PFSK-1 (cell line): ENCODE data around the gene NAALADL2.

Experiments used
- FOXP2 ChIP-seq: optimal IDR thresholded peaks from 2 replicates; pipeline ENCODE3; 2011; ENCODE audit warnings: borderline replicate concordance, control low read depth, inconsistent platforms; ENCODE audit not compliant: insufficient read depth; ENCODE audit errors: extremely low read length, extremely low read depth
- POLR2AphosphoS5 ChIP-seq: IDR thresholded peaks from 2 replicates; pipeline ENCODE4 v1.6.1; 2012; ENCODE audit warnings: low read depth, mild to moderate bottlenecking, control low read depth, low read length, moderate library complexity
- SIN3A ChIP-seq: IDR thresholded peaks from 2 replicates; pipeline ENCODE4 v1.6.1; 2012; ENCODE audit warnings: mild to moderate bottlenecking, low read length, moderate library complexity, borderline replicate concordance; ENCODE audit not compliant: insufficient read depth
- TAF1 ChIP-seq: IDR thresholded peaks from 2 replicates; pipeline ENCODE4 v1.6.1; 2012; ENCODE audit warnings: low read length, control low read depth, borderline replicate concordance; ENCODE audit not compliant: insufficient read depth
- TF ChIP-seq, protein P1 (sequence below), 2 experiments: IDR thresholded peaks; 2 replicates each; pipeline versions ENCODE4 v1.6.1 to v1.8.0; 2011 to 2012; ENCODE audit warnings: low read depth in 2 of 2, low read length in 2 of 2, control low read depth in 1 of 2, inconsistent platforms in 1 of 2, mild to moderate bottlenecking in 1 of 2, moderate library complexity in 1 of 2; ENCODE audit not compliant: insufficient read depth in 1 of 2

NAALADL2 gene

DNA sequence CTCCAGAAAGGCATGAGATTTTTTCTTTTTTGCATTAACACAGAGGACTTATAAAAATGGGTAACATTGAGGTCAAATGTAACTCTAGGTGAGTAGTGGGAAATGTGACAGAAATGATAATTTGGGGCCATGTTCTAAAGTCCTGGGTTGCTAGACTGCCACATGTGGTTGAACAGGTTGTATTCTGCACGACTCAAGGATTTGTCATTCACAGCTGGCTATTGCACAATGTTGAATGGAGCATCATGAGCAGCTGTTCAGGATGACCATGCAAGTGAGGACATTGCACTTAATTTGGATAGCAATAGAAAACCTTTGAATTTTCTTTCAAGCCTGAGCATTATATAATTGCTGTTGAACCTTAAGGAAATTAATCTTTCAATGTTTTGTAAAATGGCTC, 396.6 kb downstream of the NAALADL2 start:
- TF ChIP-seq POLR2AphosphoS5 (no peak), TAF1 (no peak), SIN3A (no peak), FOXP2 (no peak)
- TF ChIP-seq, protein P1, sequence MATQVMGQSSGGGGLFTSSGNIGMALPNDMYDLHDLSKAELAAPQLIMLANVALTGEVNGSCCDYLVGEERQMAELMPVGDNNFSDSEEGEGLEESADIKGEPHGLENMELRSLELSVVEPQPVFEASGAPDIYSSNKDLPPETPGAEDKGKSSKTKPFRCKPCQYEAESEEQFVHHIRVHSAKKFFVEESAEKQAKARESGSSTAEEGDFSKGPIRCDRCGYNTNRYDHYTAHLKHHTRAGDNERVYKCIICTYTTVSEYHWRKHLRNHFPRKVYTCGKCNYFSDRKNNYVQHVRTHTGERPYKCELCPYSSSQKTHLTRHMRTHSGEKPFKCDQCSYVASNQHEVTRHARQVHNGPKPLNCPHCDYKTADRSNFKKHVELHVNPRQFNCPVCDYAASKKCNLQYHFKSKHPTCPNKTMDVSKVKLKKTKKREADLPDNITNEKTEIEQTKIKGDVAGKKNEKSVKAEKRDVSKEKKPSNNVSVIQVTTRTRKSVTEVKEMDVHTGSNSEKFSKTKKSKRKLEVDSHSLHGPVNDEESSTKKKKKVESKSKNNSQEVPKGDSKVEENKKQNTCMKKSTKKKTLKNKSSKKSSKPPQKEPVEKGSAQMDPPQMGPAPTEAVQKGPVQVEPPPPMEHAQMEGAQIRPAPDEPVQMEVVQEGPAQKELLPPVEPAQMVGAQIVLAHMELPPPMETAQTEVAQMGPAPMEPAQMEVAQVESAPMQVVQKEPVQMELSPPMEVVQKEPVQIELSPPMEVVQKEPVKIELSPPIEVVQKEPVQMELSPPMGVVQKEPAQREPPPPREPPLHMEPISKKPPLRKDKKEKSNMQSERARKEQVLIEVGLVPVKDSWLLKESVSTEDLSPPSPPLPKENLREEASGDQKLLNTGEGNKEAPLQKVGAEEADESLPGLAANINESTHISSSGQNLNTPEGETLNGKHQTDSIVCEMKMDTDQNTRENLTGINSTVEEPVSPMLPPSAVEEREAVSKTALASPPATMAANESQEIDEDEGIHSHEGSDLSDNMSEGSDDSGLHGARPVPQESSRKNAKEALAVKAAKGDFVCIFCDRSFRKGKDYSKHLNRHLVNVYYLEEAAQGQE (IDR thresholded peaks at IDR 0.05; ENCODE audit: insufficient read depth in 1 of 2, low read depth in 2 of 2, low read length in 2 of 2), result no peak

GRCh38 chr3:175257123-175257522, 398.0 kb downstream of the NAALADL2 start:
- TF ChIP-seq TAF1 (no peak), POLR2AphosphoS5 (no peak), FOXP2 (no peak), SIN3A (no peak)
- TF ChIP-seq, protein P1 (IDR thresholded peaks at IDR 0.05; ENCODE audit: insufficient read depth in 1 of 2, low read depth in 2 of 2, low read length in 2 of 2), result no peak

- TF ChIP-seq SIN3A, result no peak
- no peak for TF ChIP-seq TAF1
- TF ChIP-seq POLR2AphosphoS5, result no peak
- TF ChIP-seq, protein P1 (IDR thresholded peaks at IDR 0.05; ENCODE audit: insufficient read depth in 1 of 2, low read depth in 2 of 2, low read length in 2 of 2), result no peak
- TF ChIP-seq FOXP2, result no peak
Observed at GRCh38 chr3:175258763-175259162, 399.6 kb downstream of the NAALADL2 start.

DNA sequence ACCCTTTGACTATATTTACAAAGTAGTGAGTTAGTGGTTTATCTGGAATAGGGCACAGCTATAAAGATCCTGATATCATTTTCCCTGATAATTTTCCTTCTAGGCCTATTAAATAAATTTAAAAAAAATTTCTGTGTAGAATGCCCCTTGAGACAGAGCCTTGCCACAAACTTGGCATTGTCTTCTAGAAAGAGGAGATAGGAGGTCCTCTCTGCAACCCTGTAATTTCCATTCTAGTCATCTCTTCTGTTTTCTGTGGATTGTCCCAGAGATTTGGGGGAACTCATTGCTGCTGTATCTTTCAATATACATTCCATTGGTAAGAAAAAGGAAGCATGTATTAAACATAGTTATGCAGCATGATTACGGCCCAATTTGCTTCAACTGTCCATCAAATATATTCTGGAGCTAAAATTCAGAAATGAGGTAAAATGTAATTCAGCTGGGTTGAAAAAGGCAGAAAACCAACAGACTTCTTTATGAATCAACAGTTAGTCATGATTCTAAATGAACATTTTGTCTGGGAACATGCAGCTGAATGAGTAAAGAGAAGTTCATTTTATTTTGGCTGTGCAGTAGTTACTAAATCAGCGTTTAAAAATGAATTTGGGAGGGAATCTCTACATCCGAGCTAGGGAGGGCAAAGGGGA, 401.1 kb downstream of the NAALADL2 start:
- TF ChIP-seq, protein P1 (IDR thresholded peaks at IDR 0.05; ENCODE audit: insufficient read depth in 1 of 2, low read depth in 2 of 2, low read length in 2 of 2), result no peak

- no peak for TF ChIP-seq SIN3A
- no peak for TF ChIP-seq TAF1
- no peak for TF ChIP-seq POLR2AphosphoS5
- TF ChIP-seq FOXP2, result no peak
- TF ChIP-seq, protein P1 (IDR thresholded peaks at IDR 0.05; ENCODE audit: insufficient read depth in 1 of 2, low read depth in 2 of 2, low read length in 2 of 2), result no peak
Observed at GRCh38 chr3:175266478-175266877, 407.3 kb downstream of the NAALADL2 start.
